Nephron progenitor cell (in vitro differentiated cells): ENCODE results near the gene NOS2.
A peak's percentile ranks its signal among the peaks of the same experiment; 100 is the strongest.

Source experiments
- DNase-seq: peaks from one replicate; pipeline ENCODE4 v3.0.0; 2021
- H3K27ac Mint-ChIP-seq: 2 replicates; pipeline ENCODE4 v1.8.0; 2021; ENCODE audit warnings: mild to moderate bottlenecking, moderate library complexity, mixed read lengths
- H3K27me3 Mint-ChIP-seq: 2 replicates; pipeline ENCODE4 v1.8.0; 2021; ENCODE audit warnings: mild to moderate bottlenecking, low read depth, mixed read lengths; ENCODE audit not compliant: poor library complexity
- H3K36me3 Mint-ChIP-seq: 2 replicates; pipeline ENCODE4 v1.8.0; 2021; ENCODE audit warnings: low read depth, mixed read lengths
- H3K4me1 Mint-ChIP-seq: 2 replicates; pipeline ENCODE4 v1.8.0; 2021; ENCODE audit warnings: mixed read lengths
- H3K4me3 Mint-ChIP-seq: 2 replicates; pipeline ENCODE4 v1.8.0; 2021; ENCODE audit warnings: mild to moderate bottlenecking, moderate library complexity, mixed read lengths
- H3K9me3 Mint-ChIP-seq: 2 replicates; pipeline ENCODE4 v1.8.0; 2021; ENCODE audit warnings: mild to moderate bottlenecking, moderate library complexity, mixed read lengths
- TF ChIP-seq, protein P1 (sequence below): fragments of 200-600 bp; sonication (generic); IDR thresholded peaks from 2 replicates; pipeline ENCODE4 v1.5.0; 2021; ENCODE audit warnings: antibody characterized with exemption

Gene NOS2

DNA sequence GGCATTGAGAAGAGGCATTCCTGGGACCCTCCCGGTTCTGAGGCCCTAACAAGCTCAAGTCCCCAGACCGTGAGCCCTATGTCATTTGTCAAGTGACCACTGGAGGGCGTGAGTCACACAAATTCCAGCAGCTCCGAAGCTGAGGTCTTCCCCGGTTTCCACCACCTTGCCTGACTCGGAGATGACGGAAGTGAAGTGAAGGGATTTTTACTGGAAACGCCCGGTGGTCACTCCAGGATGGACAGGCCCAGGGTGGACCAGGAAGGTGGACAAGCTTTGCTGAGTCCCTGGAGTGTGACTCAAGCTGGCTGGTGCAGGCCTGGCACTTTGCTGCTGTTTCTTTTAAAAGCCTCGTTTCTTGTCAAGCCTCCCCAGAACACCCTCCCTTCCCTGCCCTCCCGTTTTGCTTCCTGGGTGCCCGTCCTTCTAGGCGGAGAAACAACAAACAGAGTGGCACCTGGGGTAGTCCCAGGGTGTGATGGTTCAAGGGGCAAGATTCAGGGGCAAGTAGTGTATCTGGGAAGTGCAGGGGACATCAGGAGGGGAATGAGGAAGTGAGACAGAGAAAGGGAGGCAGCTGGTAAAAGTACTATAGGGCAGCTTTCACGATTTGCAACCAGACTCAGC lies 5.3 kb upstream of the NOS2 start:
- Mint-ChIP-seq H3K9me3 (no peaks in the 10 kb centered on the region), H3K27me3 (peaks cover 28% of the 10 kb centered on the region), H3K36me3 (no peaks in the 10 kb centered on the region), H3K4me1 (peaks cover 24% of the 10 kb centered on the region), H3K27ac (no peak overlapping the region), H3K4me3 (peak overlapping the region; percentile 51)
- peak; percentile 85 for DNase-seq
- TF ChIP-seq, protein P1, sequence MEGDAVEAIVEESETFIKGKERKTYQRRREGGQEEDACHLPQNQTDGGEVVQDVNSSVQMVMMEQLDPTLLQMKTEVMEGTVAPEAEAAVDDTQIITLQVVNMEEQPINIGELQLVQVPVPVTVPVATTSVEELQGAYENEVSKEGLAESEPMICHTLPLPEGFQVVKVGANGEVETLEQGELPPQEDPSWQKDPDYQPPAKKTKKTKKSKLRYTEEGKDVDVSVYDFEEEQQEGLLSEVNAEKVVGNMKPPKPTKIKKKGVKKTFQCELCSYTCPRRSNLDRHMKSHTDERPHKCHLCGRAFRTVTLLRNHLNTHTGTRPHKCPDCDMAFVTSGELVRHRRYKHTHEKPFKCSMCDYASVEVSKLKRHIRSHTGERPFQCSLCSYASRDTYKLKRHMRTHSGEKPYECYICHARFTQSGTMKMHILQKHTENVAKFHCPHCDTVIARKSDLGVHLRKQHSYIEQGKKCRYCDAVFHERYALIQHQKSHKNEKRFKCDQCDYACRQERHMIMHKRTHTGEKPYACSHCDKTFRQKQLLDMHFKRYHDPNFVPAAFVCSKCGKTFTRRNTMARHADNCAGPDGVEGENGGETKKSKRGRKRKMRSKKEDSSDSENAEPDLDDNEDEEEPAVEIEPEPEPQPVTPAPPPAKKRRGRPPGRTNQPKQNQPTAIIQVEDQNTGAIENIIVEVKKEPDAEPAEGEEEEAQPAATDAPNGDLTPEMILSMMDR: peak; percentile 83

- Mint-ChIP-seq H3K27me3 (peaks cover 28% of the 10 kb centered on the region), H3K27ac (no peak overlapping the region), H3K4me3 (no peak overlapping the region), H3K9me3 (no peaks in the 10 kb centered on the region), H3K4me1 (peaks cover 15% of the 10 kb centered on the region), H3K36me3 (no peaks in the 10 kb centered on the region)
- DNase-seq: no peak
- TF ChIP-seq, protein P1: no peak
These were observed 3.8 kb upstream of the NOS2 start for GRCh38 chr17:27804113-27804512.

DNA sequence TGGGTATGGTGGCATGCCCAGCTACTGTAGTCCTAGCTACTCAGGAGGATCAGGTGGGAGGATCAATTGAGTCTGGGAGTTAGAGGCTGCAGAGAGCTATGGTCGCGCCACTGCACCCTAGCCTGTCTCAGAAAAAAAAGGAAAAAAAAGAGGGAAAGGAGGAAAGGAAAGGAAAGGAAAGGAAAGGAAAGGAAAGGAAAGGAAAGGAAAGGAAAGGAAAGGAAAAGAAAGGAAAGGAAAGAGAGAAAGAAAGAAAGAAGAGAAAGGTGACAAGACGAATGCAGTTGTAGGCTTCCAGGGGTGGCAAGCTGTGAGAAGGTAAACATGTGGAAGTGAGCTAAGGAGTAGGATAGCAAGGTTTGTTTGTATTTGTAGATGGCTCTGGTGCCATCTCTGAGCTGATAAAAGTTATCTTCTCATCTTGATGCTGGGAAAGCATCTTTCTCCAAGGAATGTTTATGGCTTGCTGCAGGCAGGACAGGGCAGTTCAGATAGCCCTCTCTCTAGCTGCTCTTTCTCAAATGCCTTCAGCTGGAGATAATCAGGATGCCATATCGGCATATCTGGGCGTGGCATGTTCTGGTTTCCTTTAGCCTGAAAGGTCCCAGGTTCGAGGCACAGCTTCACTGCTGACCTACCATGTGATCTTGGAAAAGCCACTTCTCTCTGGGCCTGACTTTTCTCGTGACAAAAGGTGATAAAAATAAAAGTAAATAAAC lies 2.8 kb upstream of the NOS2 start:
- DNase-seq: no peak
- Mint-ChIP-seq H3K27ac (no peak overlapping the region), H3K27me3 (peaks cover 26% of the 10 kb centered on the region), H3K9me3 (no peaks in the 10 kb centered on the region), H3K4me3 (no peak overlapping the region), H3K4me1 (peaks cover 15% of the 10 kb centered on the region), H3K36me3 (no peaks in the 10 kb centered on the region)
- TF ChIP-seq, protein P1: no peak

- peaks cover 30% of the 10 kb centered on the region for H3K27me3 Mint-ChIP-seq
- no peaks in the 10 kb centered on the region for H3K9me3 Mint-ChIP-seq
- no peak overlapping the region for H3K4me3 Mint-ChIP-seq
- no peaks in the 10 kb centered on the region for H3K36me3 Mint-ChIP-seq
- no peak for DNase-seq
- H3K27ac Mint-ChIP-seq: no peak overlapping the region
- TF ChIP-seq, protein P1: no peak
- peaks cover 9% of the 10 kb centered on the region for H3K4me1 Mint-ChIP-seq
These were observed 1.7 kb upstream of the NOS2 start for GRCh38 chr17:27802033-27802432.

DNA sequence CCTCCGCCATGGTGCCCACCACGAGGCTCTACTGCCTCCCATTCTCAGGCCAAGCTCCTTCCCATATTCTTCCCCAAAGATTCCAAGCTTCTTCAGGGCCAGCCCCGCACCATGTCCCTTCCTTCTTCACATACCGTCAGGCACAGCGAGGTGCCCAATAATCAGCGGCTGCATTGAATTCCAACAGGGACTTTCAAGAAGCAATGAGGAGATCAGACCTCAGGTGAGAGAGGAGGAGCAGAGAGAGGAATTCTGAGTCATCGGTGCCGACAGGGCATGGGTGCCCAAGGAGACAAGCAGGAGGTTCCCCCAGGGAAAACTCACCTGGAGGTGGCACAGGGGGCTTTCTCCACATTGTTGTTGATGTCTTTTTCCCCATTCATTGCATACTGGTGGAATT lies 2.0 kb downstream of the NOS2 start:
- TF ChIP-seq, protein P1: no peak
- Mint-ChIP-seq H3K27ac (peak overlapping the region; percentile 20), H3K36me3 (no peaks in the 10 kb centered on the region), H3K9me3 (no peaks in the 10 kb centered on the region), H3K4me1 (peaks cover 4% of the 10 kb centered on the region), H3K27me3 (peaks cover 43% of the 10 kb centered on the region), H3K4me3 (no peak overlapping the region)
- DNase-seq: no peak
